IPS DF 4.7 (cell line): Measurements from ENCODE around the gene ITSN1.

Experiments used
- DNase-seq: peaks from one replicate; pipeline ENCODE4 v3.0.0-alpha.2; 2013; ENCODE audit warnings: low spot score; ENCODE audit errors: extremely low read depth

Gene ITSN1

DNA sequence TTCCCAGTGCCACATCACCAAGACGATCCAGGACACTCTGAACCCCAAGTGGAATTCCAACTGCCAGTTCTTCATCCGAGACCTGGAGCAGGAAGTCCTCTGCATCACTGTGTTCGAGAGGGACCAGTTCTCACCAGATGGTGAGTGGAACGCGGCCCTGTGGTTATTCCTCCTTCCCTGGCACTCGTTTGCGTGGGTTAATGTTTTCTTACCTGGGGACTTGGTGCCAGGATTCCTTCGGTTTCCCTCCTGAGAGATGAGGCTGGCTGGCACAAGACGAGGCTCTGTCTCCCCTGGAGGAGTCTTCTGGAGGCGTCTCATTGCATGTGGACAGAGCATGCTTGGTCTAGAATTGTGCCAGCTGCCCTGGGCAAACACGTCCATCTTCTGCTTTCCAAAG lies 244.0 kb downstream of the ITSN1 start:
- DNase-seq: no peak

DNA sequence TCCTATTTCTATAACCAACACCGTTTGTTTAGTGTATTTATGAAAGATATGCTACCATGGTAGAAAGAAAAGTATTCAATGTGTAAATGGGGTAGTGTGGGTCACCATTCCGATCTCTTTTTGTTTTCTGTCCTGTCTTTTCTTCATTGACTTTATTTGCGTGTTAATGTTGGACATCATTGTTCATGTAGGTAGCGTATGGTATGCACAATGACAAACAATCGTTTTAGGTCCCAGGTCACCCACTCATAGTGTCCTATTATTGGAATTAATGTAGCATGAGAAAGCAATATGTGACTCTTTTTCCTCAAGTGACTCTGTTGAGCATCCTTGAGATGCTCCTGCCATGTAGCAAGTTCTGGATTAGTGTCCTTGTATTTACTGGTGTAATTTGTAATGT lies 247.9 kb downstream of the ITSN1 start:
- DNase-seq: no peak

- DNase-seq: peak; percentile 68
Measured at GRCh38 chr21:33892853-33893252, 250.6 kb downstream of the ITSN1 start.

GRCh38 chr21:33893917-33894316 lies 251.6 kb downstream of the ITSN1 start:
- DNase-seq: no peak

GRCh38 chr21:33894736-33895288 lies 252.5 kb downstream of the ITSN1 start:
- peak; percentile 84 for DNase-seq

- DNase-seq: no peak
Measured at GRCh38 chr21:33895356-33895755, 253.1 kb downstream of the ITSN1 start.

DNA sequence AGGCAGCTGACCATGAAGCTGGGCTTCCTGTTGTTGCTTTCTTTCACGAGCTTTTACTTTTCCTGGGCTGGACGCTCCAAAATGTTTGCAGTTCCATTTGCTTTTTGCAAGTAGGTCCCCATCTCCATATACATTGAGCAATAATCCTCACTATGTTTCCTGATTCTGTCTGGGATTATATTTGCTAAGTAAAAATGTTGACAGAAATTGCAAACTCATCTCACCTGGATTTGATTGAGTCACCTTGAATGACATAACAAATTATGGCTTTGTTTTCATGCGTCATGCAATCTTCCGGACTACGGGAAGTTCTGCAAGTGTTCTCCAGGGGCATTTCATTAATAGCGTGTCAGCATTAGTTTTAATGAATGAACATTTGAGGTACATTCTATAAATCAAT lies 254.4 kb downstream of the ITSN1 start:
- no peak for DNase-seq

DNA sequence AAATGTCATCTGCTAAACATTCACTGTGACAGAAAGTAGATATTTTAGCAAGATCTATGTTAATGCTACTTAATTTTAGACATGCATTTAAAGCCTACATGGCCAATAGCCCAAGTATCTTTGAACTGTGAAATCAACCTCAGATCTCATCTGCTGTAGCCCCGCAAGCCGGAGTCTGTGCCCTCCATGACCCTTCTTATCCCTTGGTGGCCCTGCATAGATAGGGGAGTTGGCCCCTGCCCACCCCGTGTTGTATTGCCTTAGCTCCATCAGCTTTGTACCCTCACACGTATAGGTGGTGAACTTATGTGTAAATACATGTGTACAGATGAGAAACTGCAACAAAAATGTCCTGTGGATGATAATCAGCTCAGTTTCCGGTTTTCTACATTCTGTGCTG lies 254.8 kb downstream of the ITSN1 start:
- no peak for DNase-seq

GRCh38 chr21:33897739-33898138 lies 255.4 kb downstream of the ITSN1 start:
- DNase-seq: no peak

DNA sequence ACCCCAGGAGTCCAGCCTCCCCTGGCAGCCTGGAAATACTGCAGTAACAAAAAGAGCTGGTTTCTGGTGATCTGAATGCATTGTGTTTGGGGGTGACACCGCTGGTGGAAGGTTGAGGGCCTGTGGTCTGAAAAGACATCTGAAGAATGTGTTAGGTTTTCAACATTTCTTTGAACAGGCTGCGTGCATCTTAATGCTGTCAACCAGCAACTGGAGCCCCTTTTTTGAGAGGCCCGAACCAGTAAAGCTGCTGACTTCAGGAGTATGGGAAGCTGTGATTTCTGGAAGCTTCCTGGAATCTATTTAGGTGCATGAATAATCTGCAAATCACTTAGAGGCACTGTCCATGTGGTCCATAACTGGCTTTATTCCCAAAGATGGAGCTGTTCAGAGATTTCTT lies 256.3 kb downstream of the ITSN1 start:
- no peak for DNase-seq

DNA sequence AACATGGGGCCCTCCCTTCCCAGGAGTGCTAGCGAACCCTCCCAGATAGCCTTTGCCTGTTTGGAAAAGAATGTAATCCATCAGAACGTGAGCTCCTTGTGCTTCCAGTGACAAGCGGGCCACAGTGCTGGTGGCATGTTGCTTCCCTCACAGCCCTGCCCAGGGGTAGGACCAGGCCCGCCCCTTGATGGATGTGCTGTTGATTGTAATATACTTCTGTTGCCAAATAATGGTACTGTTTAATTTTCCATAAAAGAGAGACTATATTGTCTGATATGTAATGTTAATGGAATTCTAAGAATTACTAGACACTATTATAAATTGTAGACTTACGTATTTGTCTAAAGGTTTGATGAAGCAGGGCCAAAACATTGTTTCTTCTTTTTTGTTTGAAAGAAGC lies 256.9 kb downstream of the ITSN1 start:
- DNase-seq: no peak

- peak; percentile 46 for DNase-seq
Measured at GRCh38 chr21:33901412-33902288, 259.3 kb downstream of the ITSN1 start.

DNA sequence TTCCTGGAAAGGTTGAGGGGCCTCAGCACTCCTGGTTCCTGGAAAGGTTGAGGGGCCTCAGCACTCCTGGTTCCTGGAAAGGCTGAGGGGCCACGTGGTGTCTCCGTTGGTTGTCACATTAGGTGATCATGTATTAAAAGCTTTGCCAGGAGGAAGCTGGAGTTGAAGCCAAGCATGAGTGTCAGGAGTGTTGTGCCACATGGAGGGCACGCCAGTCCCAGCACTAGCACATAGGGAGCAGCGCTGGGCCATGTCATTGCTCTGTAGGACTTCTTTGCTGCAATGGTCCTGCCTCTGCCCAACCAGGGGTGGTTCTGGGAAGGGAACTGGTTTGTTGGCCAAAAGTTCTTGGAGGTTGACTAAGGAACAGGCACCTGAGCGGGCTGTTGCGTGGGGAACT lies 260.0 kb downstream of the ITSN1 start:
- no peak for DNase-seq

DNA sequence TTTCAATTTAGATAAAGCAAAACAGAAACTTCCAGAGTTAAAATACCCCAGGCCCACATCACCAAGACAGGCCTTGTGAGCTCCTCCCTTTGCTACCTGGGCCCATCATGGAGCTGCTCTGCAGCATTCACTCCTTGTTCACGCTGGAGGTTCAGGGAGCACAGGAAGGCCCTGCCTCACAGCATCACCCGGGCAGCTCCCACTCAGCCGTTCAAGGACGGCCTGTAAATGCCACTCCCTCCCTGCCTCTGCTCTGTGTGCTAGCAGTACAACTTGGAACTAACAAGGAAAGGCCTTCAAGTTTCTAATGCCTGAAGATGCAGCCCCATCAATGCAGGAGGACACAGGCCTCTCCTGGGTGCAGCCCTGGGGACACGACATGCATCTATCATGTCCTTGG lies 261.7 kb downstream of the ITSN1 start:
- DNase-seq: no peak

- DNase-seq: no peak
Measured at GRCh38 chr21:33908760-33909159, 266.5 kb downstream of the ITSN1 start.

DNA sequence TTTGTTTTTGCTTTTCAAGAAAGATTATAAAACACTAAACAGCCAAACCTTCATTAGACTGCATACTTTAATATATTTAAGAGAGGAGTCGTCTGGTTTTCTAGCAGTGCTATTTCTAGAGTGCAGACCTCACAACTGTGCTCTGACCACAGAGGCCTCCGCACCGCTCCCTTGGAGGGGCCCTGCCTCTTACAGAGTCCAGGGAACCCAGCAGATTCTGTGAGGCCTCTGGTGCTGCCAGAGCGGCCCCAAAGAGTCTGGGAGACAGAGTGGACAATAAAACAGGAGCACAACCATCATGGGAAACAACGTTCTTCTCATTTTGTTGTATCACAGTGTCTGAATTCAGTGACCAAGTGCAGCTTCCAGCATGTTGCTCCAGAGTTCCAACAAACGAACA lies 267.5 kb downstream of the ITSN1 start:
- no peak for DNase-seq

GRCh38 chr21:33914188-33914587 lies 271.9 kb downstream of the ITSN1 start:
- no peak for DNase-seq

DNA sequence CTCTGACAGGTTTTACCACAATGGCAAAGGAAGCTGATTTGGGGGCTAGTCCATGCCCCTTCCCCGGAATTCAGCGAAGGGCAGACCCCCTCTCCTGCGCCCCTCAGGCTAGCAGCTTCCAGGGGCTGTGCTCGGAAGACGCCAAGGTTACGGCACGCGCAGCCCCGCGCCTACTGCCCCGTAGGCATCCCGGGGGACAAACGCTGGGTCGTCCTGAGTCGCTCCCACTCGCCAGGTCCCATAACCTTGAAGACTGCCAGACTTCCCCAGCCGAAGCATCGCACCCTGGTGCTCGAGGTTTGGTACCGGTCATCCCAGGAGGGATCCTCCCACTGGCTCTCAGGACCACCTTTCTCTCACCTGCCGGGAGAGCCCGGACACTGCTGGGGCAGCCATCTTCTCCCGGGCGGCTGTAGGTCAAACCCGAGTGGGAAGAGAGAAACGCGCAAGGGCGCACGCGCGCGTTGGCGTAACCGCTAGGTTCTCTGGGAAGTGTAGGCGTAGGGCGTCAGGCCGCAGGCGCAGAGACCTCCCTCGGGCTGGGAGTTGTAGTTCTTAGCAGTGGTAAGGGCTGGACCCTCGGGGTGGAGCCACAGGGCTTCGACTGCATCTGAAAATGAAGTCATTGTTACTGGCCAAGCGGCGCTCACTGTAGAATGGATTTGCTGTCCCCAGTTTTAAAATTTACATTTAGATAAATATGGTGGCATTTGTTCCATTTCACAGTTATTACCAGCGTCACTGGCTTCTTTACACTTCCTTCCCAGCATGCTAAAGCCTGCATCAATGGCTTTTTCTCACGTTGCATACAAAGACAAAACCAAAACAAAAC lies 273.3 kb downstream of the ITSN1 start, which contains the start of gene ATP5PO:
Gene ATP5PO (minus strand): TSS at position 437 of the 832 bp plus-strand sequence. CDS start 41 bp downstream, at position 396.
- DNase-seq: peak; percentile 93

GRCh38 chr21:33916200-33916567 lies 273.9 kb downstream of the ITSN1 start:
- DNase-seq: no peak

GRCh38 chr21:33917421-33917820 lies 275.1 kb downstream of the ITSN1 start:
- DNase-seq: no peak

- DNase-seq: no peak
Measured at GRCh38 chr21:33924079-33924765, 281.9 kb downstream of the ITSN1 start.

- no peak for DNase-seq
Measured at GRCh38 chr21:33924766-33925100, 282.4 kb downstream of the ITSN1 start.
